PC-9 (cell line): Measurements from ENCODE around the gene BCAR1.

ENCODE experiments used
- CTCF ChIP-seq: fragments of 200-600 bp; sonication (generic); conservative IDR thresholded peaks from 2 replicates; pipeline ENCODE4 v1.6.1; 2017; ENCODE audit warnings: mixed run types, antibody characterized with exemption, mild to moderate bottlenecking, moderate library complexity
- EZH2 ChIP-seq: fragments of 200-600 bp; sonication (generic); IDR thresholded peaks from 2 replicates; pipeline ENCODE4 v1.8.0; 2017; ENCODE audit warnings: antibody characterized with exemption, low read depth

GRCh38 chr16:75262800-75263127 lies 11.3 kb upstream of the BCAR1 start:
- TF ChIP-seq CTCF (no peak), EZH2 (no peak)
